ENCODE results near the gene CDH20. TPM values are rescaled to one million over a fixed set of nuclear protein-coding genes. Genes with fewer than 3 reads are reported as not detected.

CDH20 gene
- polyA plus RNA-seq, 2 of the 4 experiments (the other 2 are of a cell fraction), result not detected

GRCh38 chr18:61348230-61348629 lies 15.0 kb downstream of the CDH20 start (continued):
- TF ChIP-seq REST (IDR thresholded peaks at IDR 0.05), result no peak
- TF ChIP-seq BCL3 (IDR thresholded peaks at IDR 0.05), result no peak

- DNase-seq (ENCODE audit: low read depth in 1 of 2, low spot score in 1 of 2) (no peak), FAIRE-seq (no peak), ATAC-seq (no peak)
- CTCF ChIA-PET, result no interaction called here
- POLR2A ChIA-PET, result no interaction called here
- H3K27ac ChIP-seq, result no peak overlapping the region
- no peak overlapping the region for H3K4me3 ChIP-seq
- TF ChIP-seq POLR2AphosphoS2 (conservative IDR thresholded peaks at IDR 0.05; ENCODE audit: low read length) (no peak), ZFP36 (IDR thresholded peaks at IDR 0.05; ENCODE audit: borderline replicate concordance, partially characterized antibody) (no peak), POLR2A (IDR thresholded peaks at IDR 0.05; ENCODE audit: low read length) (no peak), EP300 (IDR thresholded peaks at IDR 0.05) (no peak), HMGXB4 (CRISPR knock-in tag; IDR thresholded peaks at IDR 0.05; ENCODE audit: borderline replicate concordance) (no peak), HOXB5 (CRISPR knock-in tag; IDR thresholded peaks at IDR 0.05) (no peak), SMC3 (IDR thresholded peaks at IDR 0.05) (no peak), ELK1 (IDR thresholded peaks at IDR 0.05; ENCODE audit: low read depth, low read length) (no peak), CHD2 (IDR thresholded peaks at IDR 0.05; ENCODE audit: low read length, partially characterized antibody) (no peak), ESRRA (IDR thresholded peaks at IDR 0.05; ENCODE audit: borderline replicate concordance, low read length) (no peak), CHD4 (IDR thresholded peaks at IDR 0.05; ENCODE audit: borderline replicate concordance) (no peak), NPAS2 (CRISPR knock-in tag; IDR thresholded peaks at IDR 0.05; ENCODE audit: borderline replicate concordance) (no peak), GATA3 (IDR thresholded peaks at IDR 0.05; ENCODE audit: borderline replicate concordance) (no peak), EHF (CRISPR knock-in tag; IDR thresholded peaks at IDR 0.05) (no peak), NR3C1 (IDR thresholded peaks at IDR 0.05) (no peak), SREBF2 (IDR thresholded peaks at IDR 0.05) (no peak)
- no peak overlapping the region for H3K4me2 ChIP-seq
- H3K9me3 ChIP-seq, result no peaks in the 10 kb centered on the region
- no peaks in the 10 kb centered on the region for H3K4me1 ChIP-seq
- whole genome bisulfite sequencing (ENCODE audit: missing lambda C conversion rate), result 0% methylated on average over 2 of the region's 2 CpGs
Observed at GRCh38 chr18:61350578-61350977, 17.3 kb downstream of the CDH20 start.

GRCh38 chr18:61352059-61352458 lies 18.8 kb downstream of the CDH20 start:
- ATAC-seq (no peak), DNase-seq (ENCODE audit: low read depth in 1 of 2, low spot score in 1 of 2) (no peak), FAIRE-seq (no peak)
- no peak overlapping the region for H3K4me2 ChIP-seq
- no peaks in the 10 kb centered on the region for H3K9me3 ChIP-seq
- CTCF ChIA-PET, result no interaction called here
- no peaks in the 10 kb centered on the region for H3K4me1 ChIP-seq
- WGBS (ENCODE audit: missing lambda C conversion rate), result 0% methylated on average over 1 of the region's 1 CpG
- H3K27ac ChIP-seq, result no peak overlapping the region
- no peak overlapping the region for H3K4me3 ChIP-seq
- POLR2A ChIA-PET, result interaction anchor here (0.6 kb wide), 1 partner anchor 300 kb away, joined by 4 read pairs; no protein-coding TSS in a partner anchor
- no peak for TF ChIP-seq KDM1A (IDR thresholded peaks at IDR 0.05; ENCODE audit: low read depth)
- no peak for TF ChIP-seq USF2 (IDR thresholded peaks at IDR 0.05)
- TF ChIP-seq ESRRA (IDR thresholded peaks at IDR 0.05; ENCODE audit: borderline replicate concordance, low read length), result no peak
- no peak for TF ChIP-seq CBX2 (IDR thresholded peaks at IDR 0.05; ENCODE audit: borderline replicate concordance, low read depth)
- no peak for TF ChIP-seq NPAS2 (CRISPR knock-in tag; IDR thresholded peaks at IDR 0.05; ENCODE audit: borderline replicate concordance)
- TF ChIP-seq HOXB5 (CRISPR knock-in tag; IDR thresholded peaks at IDR 0.05), result no peak

Measured in A549 (cell line).